Amniotic epithelial cell (primary cell): ENCODE data around the gene CALB2.

ENCODE experiments used
- DNase-seq: peaks from one replicate; pipeline ENCODE4 v3.0.0-alpha.2; 2010; ENCODE audit warnings: low read depth

Gene CALB2

DNA sequence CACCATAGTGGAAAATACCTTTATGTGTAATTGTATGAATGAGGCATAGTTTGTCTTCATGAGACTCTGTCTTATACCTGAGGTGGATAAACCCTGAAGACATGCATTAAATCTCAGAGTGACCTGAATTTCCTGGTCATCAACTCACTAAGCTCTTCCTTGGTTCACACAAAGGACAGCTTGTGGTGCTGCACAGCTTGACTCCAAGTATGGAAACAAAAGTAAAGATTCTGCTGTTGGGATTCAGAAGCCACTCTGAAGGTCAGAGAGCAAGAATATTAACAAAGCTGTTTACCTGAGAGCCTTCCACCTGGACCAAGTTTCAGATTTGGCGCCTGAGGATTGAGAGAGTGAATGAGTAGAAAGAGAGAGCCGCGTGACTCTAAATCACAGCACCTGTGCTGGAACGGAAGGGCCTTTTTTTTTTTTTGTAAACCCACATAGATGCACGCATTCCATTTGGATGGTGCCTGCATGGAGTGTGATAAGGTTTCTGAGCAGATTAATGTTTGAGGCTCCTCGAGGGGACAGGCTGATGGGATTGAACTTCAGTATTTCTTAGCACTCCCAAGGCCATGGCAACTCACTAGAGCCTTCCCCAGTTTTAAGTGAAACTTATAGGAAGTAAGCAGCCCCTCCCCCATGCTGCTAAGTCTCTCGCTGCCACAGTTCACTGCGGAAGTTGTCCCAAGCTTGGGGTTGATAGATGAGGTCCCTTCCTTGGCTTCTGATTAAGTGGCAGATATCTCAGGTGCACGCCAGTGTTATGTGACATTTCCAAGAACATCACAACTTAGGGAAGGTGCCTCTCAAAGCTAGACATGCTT is 28.7 kb downstream of the CALB2 start:
- DNase-seq = no peak

DNA sequence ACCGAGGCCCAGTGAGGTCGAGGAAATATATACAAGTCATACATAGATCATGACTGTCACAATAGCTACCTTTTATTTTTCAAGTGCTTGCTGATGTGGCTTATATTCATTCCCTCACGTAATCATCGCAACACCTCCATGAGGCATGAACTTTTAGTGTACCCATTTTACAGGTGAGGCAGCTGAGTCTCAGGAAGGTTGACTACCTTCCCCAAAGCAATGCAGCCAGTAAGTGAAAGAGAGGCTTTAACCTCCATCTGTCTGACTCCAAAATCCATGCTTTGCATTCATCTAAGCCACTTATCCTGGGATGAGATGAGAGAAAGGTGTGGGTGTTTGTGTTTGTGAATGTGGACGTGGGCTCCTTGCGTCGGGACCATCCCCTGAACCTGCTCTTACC is 30.8 kb downstream of the CALB2 start:
- DNase-seq = no peak

DNA sequence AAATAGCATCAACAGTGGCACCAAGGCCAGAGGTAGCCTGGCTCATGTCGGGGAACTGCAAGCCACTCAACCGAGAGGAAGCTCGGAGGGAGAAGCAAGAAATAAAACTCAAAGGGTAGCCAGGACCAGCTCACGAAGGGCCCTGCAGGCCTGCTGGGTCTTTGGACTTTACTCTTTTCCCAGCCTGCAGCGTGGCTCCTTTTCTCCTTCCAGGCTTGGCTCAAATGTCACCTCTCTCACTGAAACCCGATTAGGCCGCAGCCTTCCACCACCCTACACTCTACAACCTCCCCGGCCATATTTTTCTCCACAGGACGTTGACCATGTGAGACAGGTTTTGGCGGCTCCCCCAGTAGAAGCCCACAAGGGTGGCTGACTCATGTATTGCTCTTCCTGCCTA is 38.1 kb downstream of the CALB2 start:
- DNase-seq = no peak

DNA sequence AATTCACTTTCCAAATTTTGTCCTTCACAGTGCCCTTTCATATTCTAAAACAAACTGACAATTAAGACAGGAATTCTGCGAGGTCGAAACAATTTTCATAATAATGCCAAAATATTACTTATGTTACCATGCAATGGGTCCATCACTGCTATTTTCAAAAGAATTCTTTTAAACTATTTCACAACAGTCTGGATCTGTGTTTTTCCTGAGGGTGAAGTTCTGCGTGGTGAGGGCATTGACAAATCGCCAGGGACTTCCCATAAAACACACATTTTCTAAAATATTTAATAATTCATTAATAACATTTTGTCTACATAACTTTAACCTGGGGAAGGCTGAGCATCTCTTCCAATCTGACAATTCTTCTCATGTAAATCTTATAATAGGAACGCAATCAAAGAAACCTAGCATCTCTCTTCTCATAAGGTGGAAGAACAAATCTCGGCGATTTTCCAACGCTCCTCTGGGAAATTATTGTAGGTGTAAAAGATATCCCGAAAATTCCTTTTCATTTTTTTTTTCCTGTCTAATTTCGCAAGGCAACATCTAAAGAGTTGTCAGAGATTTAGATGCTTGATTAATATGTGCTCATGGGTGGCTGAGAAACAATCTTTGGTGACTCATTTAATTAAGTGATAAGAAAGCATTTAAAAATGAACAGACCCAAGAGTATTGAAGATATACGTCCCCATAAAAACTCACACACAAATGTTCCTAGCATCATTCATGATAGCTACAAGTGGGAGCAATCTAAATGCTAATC is 41.5 kb downstream of the CALB2 start:
- DNase-seq = peak; percentile 38

DNA sequence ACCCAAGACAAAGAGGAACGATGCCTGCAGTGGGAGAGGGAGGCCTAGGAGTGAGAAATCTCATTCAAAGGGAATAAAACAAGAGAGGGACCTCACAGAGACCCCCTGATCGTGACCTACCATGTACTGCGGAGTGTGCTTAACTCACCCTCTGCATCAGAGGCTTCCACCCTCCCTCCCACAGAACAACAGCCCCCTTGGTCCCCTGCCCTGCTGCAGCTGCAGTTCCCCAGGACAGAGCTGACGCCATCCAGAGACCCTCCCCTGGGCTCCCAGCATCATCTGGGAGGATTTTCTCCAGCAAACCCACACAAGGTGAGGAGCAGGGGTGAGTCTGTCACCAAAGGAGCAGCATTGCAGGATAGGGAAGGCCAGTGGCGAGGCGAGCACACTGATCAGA is 43.5 kb downstream of the CALB2 start:
- DNase-seq = no peak

DNA sequence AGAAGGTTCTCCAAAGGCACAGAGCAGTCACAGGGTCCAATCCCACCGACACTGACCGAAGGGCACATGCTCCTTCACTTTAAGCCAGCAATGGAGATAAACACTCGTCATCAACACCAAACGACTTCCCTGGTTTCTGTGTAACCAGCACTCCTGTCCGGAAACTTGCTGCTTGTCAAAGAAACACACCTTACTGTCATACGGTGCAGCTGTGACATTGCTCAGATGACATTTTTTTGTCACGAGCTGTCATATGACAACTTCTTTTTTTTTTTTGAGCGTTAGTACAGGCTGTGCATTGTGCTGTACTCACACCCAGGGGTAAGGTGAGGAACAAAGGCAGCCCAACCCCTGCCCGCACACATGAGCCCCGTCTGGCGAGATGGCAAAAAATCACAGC is 44.2 kb downstream of the CALB2 start:
- DNase-seq = no peak

DNA sequence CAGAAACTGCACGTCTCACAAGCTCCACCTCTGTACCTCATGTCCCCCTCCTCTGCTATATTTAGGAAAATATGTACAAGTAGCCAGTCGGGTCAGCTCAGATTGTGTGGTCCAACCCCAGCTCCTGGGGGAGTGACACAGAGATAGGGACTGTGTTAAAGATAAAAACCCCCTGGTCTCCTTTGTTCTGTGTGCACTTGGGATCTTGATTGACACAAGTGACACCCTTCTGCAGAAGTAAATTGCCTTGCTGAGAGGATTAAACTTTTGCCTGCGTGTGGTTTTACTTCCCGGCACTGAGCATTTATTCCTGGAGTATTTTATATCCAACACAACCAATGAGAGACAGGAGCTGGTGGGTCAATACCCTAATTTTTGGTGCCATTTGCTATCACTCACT is 45.8 kb downstream of the CALB2 start:
- DNase-seq = no peak

DNA sequence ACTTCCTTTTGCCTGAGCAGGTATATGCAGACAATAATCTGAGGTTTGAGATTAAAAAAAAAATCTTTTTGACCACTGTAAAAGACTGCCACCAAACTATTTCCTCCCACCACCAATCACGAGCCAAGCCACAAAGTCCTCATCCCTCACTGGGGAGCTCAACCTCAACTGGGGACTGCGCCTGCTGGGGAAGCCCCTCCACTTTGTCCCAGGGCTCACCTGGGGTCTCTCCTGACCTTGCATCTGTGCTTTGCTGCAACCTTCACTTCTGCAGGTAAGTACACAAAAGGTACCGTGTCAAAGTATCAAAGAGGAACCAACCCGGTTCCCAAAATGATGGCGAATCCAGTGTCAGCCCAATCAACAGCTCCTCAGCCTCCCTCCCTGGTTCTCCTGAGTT is 47.8 kb downstream of the CALB2 start:
- DNase-seq = no peak

DNA sequence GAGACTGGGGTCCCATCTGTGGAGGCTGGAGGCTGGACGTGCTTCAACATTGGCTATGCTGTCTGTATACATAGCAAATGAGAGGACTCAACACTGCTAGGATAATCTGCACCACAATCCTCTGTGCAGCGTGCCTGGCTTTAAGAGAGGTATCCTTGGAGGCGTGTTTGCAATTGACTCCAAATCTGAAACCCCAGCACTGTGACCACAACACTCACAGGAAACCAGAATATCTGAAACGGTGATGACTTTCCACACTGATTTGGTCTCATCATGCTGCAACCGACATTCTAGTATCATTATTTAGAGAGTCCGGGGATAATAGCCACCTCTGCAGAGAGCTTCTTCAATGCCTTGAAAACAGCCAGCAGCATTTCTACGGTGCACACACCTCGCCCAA is 48.2 kb downstream of the CALB2 start:
- DNase-seq = no peak

DNA sequence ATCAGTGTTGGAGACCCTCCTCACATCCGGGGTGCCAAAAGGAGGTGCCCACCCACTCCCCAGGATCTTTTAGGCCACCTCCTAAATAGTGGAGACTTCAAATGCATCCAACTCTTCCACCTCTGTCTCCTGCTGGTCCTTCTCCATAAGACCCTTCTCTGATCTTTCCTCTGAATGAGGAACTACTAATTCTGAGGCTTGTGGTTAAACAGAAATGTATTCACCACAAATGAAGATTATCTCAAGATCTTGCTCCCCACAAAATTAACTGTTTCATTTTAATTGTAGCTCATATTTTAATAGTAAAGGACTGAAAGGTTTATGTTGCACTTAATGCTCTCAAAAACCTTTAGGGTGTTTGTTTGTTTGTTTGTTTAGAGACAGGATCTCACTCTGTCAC is 49.2 kb downstream of the CALB2 start:
- no peak for DNase-seq

DNA sequence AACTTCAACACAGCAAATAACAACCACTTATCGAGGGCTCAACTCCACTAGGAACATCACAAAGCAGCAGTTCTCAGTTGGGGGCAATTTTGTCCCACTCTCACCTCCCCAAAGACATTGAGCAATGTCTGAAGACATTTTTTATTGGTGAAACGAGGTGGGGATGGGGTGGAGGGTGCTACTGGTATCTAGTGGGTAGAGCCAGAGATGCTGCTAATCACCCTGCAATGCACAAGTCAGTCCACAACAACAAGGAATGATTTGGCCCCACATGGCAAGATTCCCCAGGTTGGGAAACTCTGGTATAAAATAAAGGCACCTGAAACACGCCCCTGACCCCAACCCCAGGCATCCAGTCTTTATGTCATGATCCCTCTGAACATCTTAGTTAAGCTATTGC is 50.0 kb downstream of the CALB2 start:
- DNase-seq = peak; percentile 70

DNA sequence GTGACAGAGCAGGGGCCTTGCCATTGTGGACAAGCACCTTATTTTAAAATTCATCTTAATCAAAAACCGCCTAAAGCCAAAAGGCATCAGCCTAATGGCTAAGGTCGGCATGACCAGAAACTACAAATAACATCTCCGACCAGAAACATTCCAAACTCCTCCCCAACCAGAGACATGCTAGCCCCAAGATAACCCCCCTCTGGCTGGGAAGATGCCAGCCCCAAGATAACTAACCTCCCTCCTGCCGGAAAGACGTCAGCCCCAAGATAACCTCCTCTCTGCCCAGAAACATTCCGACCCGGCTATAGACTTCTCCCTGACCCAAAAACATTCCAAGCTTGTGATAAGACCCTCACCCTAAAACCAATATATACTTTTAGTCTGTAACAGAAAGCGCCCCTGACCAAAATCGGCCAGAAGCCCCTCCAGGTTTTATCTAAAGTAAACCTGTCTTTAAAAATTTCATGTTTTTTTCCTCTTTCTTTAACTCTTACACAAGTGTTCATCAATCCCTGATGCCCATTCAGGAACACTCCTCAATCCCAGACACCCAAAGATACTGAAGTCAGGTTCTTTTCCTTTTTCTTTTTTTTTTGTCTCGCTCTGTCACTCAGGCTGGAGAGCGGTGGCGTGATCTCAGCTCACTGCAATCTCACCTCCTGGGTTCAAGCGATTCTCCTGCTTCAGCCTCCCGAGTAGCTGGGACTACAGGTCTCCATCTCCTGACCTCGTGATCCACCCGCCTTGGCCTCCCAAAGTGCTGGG is 50.7 kb downstream of the CALB2 start:
- peak; percentile 89 for DNase-seq

DNA sequence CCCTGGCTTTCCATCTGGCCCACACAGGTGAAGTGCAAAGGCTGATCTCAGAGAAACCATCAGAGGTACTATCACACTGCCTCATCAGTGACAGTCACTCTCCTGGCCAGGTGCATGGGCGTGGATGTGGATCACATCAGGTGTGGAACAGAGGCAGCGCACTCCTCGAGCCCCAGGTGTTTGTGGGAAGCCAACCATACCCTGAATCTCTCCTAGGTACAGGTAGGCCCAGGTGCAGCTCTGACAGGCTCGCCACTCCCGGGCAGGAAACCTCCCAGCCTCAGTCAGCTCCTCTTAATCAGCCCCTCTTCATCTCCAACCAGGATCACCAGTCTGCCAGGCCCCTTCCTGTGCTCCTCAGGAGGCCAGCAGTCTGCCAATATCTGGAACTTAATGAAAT is 51.6 kb downstream of the CALB2 start:
- no peak for DNase-seq

DNA sequence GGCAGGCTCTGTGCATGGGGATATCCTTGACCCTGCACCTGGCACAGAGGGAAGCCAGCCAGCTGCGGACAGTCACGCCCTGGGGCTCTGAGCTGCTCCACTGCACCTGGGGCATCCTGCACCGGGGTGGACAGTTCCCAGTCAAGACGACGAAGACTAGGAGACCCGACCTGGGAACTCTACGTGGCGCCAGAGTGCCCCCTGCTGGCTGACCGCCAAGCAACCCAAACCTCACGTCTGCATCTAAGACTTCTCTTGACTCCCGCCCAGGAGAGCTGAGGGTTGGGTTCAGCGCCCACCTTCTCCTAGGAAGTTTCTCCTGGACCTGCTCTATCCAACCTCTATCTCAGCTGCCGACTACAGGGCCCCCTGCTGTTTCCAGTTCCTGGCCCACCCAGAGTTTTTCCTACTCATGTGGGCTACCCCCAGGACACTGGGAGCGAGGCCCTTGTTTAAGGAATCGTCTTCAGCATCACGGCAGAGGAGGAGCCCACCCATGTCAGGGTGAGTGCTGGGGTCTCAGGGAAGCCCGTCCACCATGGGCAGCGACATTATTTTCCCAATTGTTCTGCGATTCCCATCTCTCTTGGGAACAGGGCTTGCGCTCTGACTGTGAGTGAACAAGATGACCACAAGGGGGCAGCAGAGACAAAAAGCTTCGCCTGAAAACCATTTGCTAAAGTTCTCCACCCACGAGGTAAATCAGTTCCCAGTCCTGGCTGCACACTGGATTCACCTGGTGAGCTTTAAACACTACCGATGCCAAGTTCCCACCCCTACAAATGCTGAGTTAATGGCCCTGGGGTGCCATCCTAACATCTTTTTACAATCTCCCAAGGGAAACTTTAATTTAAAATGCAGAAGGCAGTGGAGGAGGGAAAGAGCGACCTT is 54.0 kb downstream of the CALB2 start:
- peak; percentile 58 for DNase-seq

DNA sequence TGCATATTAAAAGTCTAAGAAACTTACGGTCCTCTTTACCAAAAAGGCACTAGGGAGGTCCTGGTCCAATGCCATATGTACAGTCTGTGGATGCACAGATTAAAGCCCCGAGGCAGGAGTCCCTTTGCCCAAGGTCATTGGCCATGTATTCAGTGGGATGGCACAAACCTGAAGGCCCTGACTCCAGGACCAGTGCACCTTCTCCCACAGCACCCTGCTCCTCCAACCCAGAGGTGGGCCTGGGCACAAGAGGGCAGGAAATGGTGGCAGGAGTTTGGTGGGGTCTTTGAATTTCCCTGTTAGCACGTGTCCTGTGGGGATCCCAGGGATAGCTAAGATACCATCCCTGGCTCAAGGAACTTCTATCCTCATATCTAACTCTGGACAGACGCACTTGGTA is 54.8 kb downstream of the CALB2 start:
- no peak for DNase-seq

DNA sequence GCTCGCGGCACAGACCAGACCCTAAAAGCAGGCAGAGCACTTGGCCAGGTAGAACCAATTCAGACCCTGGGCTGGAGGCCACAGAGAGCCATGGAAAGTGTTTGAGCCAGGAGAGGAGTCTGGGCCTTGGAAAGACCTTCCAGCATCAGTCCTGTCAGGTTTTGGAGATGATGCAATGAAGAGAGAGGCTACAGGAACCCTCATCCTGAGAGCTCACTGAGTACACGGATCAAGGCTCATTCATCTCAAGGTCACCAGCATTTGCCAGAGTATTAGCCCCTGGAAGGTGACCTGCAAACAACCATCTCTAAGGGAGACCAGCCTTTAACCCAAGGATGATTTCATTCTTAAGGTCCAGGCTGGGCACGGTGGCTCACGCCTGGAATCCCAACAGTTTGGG is 55.5 kb downstream of the CALB2 start:
- no peak for DNase-seq

DNA sequence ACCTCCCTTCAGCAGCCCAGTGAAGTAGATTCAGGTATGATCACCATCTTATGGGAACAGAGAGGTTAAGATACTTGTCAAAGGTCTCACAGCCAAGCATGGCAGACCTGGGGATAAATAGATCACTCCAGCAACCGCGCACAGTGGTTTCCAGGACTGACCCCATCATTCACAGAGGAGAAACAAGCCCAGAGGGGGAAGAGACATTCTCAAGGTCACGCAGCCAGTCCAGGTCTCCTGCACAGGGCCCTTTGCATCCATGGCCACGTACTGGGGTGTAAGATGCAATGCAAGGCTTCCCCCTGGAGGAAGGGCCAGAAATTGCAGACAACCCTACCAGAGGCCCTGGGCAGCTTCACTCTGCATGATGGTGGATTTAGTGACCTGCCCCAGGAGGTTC is 63.4 kb downstream of the CALB2 start:
- no peak for DNase-seq

DNA sequence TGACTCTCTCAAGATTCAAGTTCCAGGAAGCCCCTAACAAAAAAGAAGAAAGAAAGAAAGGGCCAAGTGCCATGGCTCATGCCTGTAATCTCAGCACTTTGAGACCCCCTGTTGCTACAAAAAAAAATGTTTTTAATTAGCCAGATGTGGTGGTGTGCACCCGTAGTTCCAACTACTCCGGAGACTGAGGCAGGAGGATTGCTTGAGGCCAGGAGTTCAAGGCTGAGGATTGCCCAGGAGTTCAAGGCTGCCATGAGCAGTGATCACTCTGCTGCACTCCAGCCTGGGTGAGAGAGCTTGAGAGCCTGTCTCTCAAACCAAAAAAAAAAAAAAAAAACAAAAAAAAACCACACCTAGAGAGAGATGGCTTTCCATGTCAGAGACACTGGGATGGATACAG is 64.5 kb downstream of the CALB2 start:
- no peak for DNase-seq

DNA sequence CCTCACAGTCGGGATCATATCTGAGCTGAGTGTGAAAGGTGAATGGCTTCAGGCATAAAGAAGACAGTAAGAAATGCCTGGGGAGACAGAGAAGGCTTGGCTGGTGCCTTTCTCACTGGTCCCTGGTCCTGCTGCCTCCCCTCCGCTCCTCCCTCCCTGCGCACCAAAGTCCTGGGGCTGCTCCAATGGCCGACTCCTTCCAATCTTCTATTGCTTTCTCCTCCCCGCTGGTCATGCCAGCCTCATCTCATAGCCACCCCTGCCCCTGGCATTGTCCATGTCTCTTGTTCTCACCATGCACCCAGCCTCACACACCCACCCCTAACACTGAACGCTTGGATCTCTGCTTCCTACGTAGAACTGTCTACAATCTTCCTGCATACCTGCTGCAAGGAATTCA is 65.3 kb downstream of the CALB2 start:
- no peak for DNase-seq

DNA sequence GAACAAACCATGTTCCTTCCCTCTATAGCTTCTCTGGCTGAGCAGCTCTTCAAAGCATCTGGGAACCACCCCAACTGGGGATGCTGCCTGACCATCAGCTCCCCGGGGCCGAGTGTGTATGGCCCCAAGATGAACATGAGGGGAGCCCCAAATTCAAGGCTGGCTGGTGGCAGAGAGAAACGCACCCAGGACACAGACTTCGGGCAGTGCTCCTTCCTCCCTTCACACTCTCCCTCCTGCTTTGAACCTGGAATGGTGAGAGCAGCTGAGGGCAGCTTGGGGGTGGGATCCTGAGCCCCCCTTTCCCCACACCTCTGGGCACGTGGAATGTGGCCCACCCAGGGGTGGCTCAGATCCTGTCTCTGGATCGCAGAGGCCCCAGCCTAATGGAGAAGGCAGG is 66.1 kb downstream of the CALB2 start:
- no peak for DNase-seq

DNA sequence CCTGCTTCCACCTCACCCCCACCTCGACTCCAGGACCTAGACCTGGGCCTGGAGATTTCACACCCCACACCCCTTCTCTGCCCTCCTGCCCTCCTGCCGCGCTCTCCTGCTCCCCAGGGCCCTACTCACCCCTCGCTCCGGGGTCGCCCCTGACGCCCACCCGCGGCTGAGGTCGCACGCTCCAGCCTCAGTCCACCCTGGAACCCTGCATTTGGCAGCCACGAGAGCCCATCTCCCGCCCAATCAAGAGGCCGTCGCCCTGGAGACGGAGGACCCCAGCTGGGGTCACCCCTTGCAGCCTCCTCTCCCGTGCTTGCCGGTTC is 67.2 kb downstream of the CALB2 start:
- no peak for DNase-seq
